HepG2 (cell line): ENCODE data around the gene EIF1. TPM values are rescaled to one million over a fixed set of nuclear protein-coding genes. Genes with fewer than 3 reads are reported as not detected.

ENCODE experiments used
- ATF3 ChIP-seq: sonication (generic); formaldehyde crosslinking; IDR thresholded peaks from 2 replicates; pipeline ENCODE4 v1.4.0; 2020; ENCODE audit warnings: missing genetic modification reagents
- CHCHD3 ChIP-seq: sonication (generic); formaldehyde crosslinking; IDR thresholded peaks from 2 replicates; pipeline ENCODE4 v1.8.0; 2022; ENCODE audit warnings: mild to moderate bottlenecking, missing genetic modification reagents, moderate library complexity
- CHD2 ChIP-seq: IDR thresholded peaks from 2 replicates; pipeline ENCODE4 v1.6.1; 2011; ENCODE audit warnings: low read depth, low read length, improper control_type of control experiment
- EZH2 ChIP-seq: conservative IDR thresholded peaks from 2 replicates; pipeline ENCODE4 v1.6.1; 2012; ENCODE audit warnings: mild to moderate bottlenecking, low read depth, low read length, moderate library complexity
- MZF1 ChIP-seq: sonication (generic); formaldehyde crosslinking; IDR thresholded peaks from 2 replicates; pipeline ENCODE4 v1.8.1; 2023; ENCODE audit warnings: mild to moderate bottlenecking, missing genetic modification reagents, borderline replicate concordance
- NR1H2 ChIP-seq: sonication (generic); formaldehyde crosslinking; IDR thresholded peaks from 2 replicates; pipeline ENCODE4 v1.8.1; 2022; ENCODE audit warnings: low read depth, missing genetic modification reagents, borderline replicate concordance
- SOX6 ChIP-seq, 2 experiments: fragments of 450-650 bp in 1 of 2; sonication (generic) in 1 of 2; formaldehyde crosslinking in 1 of 2; IDR thresholded peaks; 2 replicates each; pipeline versions ENCODE4 v1.4.0 to v1.6.1; 2017 to 2020; ENCODE audit warnings: antibody characterized with exemption in 1 of 2, mild to moderate bottlenecking in 1 of 2, missing genetic modification reagents in 1 of 2
- SRY ChIP-seq: sonication (generic); formaldehyde crosslinking; IDR thresholded peaks from 2 replicates; pipeline ENCODE4 v1.8.0; 2022; ENCODE audit warnings: mild to moderate bottlenecking, missing genetic modification reagents
- YY1 ChIP-seq: IDR thresholded peaks from 2 replicates; pipeline ENCODE4 v1.6.1; 2011; ENCODE audit warnings: low read length, low read depth, moderate library complexity, mild to moderate bottlenecking; ENCODE audit not compliant: insufficient read depth, insufficient replicate concordance
- ZHX1 ChIP-seq: sonication (generic); formaldehyde crosslinking; IDR thresholded peaks from 2 replicates; pipeline ENCODE4 v1.8.1; 2022; ENCODE audit warnings: low read depth, mild to moderate bottlenecking, missing genetic modification reagents
- ZNF318 ChIP-seq: sonication (generic); formaldehyde crosslinking; IDR thresholded peaks from 2 replicates; pipeline ENCODE4 v1.4.0; 2020; ENCODE audit warnings: mild to moderate bottlenecking, missing genetic modification reagents
- ZNF503 ChIP-seq: sonication (generic); formaldehyde crosslinking; IDR thresholded peaks from 2 replicates; pipeline ENCODE4 v1.4.0; 2020; ENCODE audit warnings: missing genetic modification reagents
- ZNF749 ChIP-seq: sonication (generic); formaldehyde crosslinking; IDR thresholded peaks from 2 replicates; pipeline ENCODE4 v1.8.0; 2022; ENCODE audit warnings: mild to moderate bottlenecking, missing genetic modification reagents, moderate library complexity, borderline replicate concordance
- ZNF83 ChIP-seq: sonication (generic); formaldehyde crosslinking; IDR thresholded peaks from 2 replicates; pipeline ENCODE4 v1.4.0; 2020; ENCODE audit warnings: missing genetic modification reagents, mild to moderate bottlenecking, borderline replicate concordance
- polyA plus RNA-seq, 8 experiments: library from polyadenylated mRNA; depleted of rRNA in 3 of 8; stranded (reverse) in 7 of 8; unstranded in 1 of 8; fragments of >200 nt; fragmentation: Illumina TruSeq in 4 of 8; extraction: Trizol in 4 of 8; gene quantifications; 2 replicates each; pipeline versions ENCODE4 v1.2.1 to v1.2.3, GENCODE V29; 2011 to 2016; ENCODE audit warnings: low read depth in 4 of 8, missing spikeins in 1 of 8, mixed read lengths in 1 of 8; ENCODE audit not compliant: insufficient read depth in 1 of 8
- total RNA-seq, 5 experiments: library from RNA; depleted of rRNA; stranded (reverse); fragments of >200 nt; fragmentation: Illumina TruSeq; extraction: Trizol; gene quantifications; 2 replicates each; pipeline ENCODE4 v1.2.3, GENCODE V29; 2016; ENCODE audit warnings: low read depth in 1 of 5

The EIF1 gene
- total and polyA plus RNA-seq, 2 of the 13 experiments (the other 11 are each of a cell fraction or from before 2014, with no cell fraction given), result 147 to 517 TPM

- TF ChIP-seq ZNF318 (CRISPR knock-in tag), result peak; percentile 17; the same call in 1 of the 2 replicates
- TF ChIP-seq CHCHD3 (CRISPR knock-in tag), result peak; percentile 48; the same call in 1 of the 2 replicates
- no peak for TF ChIP-seq ZHX1 (CRISPR knock-in tag)
- no peak for TF ChIP-seq CHD2
- TF ChIP-seq MZF1 (CRISPR knock-in tag), result no peak
- TF ChIP-seq ZNF749 (CRISPR knock-in tag), result no peak
- TF ChIP-seq SOX6 (IDR thresholded peaks at IDR 0.05), result no peak
- TF ChIP-seq SOX6 (CRISPR knock-in tag; IDR thresholded peaks at IDR 0.05), result peak; percentile 58
- no peak for TF ChIP-seq NR1H2 (CRISPR knock-in tag)
- peak; percentile 69 for TF ChIP-seq YY1
- TF ChIP-seq EZH2, result no peak
- 0 out of 2 replicates have a peak, but pooled peaks have one; percentile 36 for TF ChIP-seq ATF3 (CRISPR knock-in tag)
- 0 out of 2 replicates have a peak, but pooled peaks have one; percentile 78 for TF ChIP-seq ZNF83
- TF ChIP-seq ZNF503, result no peak
- TF ChIP-seq SRY, result 0 out of 2 replicates have a peak, but pooled peaks have one; percentile 70
Observed at GRCh38 chr17:41665566-41666236, 23.0 kb upstream of the EIF1 start (continued).
